ENCODE data around the gene MRAP.

- TF ChIP-seq, protein P1, sequence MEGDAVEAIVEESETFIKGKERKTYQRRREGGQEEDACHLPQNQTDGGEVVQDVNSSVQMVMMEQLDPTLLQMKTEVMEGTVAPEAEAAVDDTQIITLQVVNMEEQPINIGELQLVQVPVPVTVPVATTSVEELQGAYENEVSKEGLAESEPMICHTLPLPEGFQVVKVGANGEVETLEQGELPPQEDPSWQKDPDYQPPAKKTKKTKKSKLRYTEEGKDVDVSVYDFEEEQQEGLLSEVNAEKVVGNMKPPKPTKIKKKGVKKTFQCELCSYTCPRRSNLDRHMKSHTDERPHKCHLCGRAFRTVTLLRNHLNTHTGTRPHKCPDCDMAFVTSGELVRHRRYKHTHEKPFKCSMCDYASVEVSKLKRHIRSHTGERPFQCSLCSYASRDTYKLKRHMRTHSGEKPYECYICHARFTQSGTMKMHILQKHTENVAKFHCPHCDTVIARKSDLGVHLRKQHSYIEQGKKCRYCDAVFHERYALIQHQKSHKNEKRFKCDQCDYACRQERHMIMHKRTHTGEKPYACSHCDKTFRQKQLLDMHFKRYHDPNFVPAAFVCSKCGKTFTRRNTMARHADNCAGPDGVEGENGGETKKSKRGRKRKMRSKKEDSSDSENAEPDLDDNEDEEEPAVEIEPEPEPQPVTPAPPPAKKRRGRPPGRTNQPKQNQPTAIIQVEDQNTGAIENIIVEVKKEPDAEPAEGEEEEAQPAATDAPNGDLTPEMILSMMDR (IDR thresholded peaks at IDR 0.05): no peak
- no peak for TF ChIP-seq POLR2AphosphoS5 (IDR thresholded peaks at IDR 0.05; ENCODE audit: insufficient read depth in 1 of 2, low read depth in 1 of 2)
Observed at GRCh38 chr21:32317726-32318125, 19.1 kb downstream of the MRAP start.

Data from vagina (tissue), 2 donors.